GM19035 (cell line): ENCODE results near the gene CLDN24.

Source experiments
- ATAC-seq: cut with Tn5 transposase; IDR thresholded peaks from one replicate; pipeline ENCODE4 v1.9.1; 2021; ENCODE audit not compliant: unreplicated experiment

The CLDN24 gene

GRCh38 chr4:183286590-183287308, 35.5 kb downstream of the CLDN24 start:
- ATAC-seq, result no peak

DNA sequence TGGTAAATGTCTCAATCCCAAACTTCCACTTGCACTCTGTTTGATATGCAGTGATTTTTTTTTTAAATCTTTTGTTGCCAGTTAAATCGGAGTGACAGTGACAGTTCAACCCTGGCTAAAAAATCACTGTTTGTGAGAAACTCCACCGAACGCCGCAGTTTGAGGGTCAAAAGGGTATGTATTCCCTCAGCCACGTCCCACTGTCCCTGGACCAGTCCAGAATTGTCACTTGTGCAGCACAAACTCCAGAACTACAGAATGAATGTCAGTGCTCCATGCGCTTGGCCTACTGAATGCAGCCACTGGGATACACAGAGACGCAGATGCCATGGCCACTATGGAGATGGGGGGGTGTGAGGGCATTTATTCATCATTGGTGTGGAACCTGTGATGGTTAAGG, 36.3 kb downstream of the CLDN24 start:
- ATAC-seq, result no peak

- no peak for ATAC-seq
Measured at GRCh38 chr4:183284965-183285364, 37.3 kb downstream of the CLDN24 start.

DNA sequence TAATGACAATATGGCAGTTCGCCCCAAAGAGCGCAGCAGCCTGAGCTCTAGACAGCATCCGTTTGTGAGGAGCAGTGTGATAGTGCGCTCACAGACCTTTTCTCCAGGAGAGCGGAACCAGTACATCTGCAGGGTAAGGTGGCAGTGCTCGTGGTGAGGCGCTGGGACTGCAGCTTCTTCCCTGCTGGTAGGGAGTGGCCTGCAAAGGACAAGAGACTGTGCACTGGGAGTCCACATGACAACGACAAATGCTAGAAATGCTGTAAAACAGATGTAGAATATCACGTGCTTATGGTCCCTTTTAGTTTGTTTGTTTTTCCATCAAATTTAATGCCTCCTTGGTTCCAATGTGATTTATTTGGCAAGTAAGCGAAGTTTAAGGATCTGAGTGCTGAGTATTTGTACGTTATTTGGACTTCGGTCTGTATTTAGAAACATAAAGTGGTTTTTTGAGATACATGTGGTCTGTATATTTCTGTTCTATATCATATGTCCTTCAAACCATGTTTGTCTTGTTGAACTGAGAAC, 37.9 kb downstream of the CLDN24 start:
- no peak for ATAC-seq

DNA sequence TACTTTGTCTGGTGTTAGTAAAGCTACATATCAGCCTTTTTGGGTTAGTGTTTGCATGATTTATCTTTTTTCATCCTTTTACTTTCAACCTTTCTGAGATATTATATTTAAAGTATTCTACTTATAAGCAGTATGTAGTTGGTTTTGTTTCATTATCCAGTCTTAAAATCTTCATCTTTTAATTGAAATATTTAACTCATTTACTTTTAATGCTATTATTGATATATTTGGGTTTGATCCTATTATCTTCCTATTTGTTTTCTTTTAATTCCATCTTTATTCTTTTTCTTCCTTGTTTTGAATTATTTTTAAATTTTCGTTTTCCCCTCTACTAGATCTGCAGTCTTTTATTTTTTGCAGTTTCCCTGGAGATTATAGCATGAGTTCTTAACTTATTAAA, 46.1 kb downstream of the CLDN24 start:
- no peak for ATAC-seq

DNA sequence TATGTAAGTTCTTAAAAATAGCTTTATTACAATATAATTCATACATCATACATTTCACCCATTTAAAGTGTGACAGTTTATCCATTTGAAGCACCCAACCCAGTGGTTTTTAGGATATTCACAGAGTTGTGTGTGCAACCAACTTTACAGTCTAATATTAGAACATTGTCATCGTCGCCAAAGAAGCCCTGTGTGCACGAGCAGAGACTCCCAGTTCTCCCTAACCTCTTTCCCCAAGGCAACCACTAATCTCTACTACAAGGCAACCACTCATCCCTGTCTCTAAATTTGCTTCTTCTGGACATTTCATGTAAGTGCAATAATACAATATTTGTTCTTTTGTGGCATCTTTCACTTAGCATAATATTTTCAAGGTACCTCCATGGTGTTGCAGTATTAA, 49.8 kb downstream of the CLDN24 start:
- no peak for ATAC-seq
